Thoracic aorta (tissue), 2 donors: ENCODE results near the gene FEM1B. TPM values are rescaled to one million over a fixed set of nuclear protein-coding genes. Genes with fewer than 3 reads are reported as not detected.

Source experiments
- ATAC-seq: fragments of 150-250 bp; one replicate; pipeline ENCODE4 v1.8.0; 2017; ENCODE audit warnings: low read depth; ENCODE audit not compliant: insufficient number of reproducible peaks, low FRiP score
- DNase-seq: peaks from one replicate; pipeline ENCODE4 v3.0.0-alpha.2; 2020; ENCODE audit warnings: low spot score
- H3K27ac ChIP-seq, 2 donors: fragments of 200-600 bp; sonication (generic); 1 replicate in 1 of 2; 2 replicates in 1 of 2; pipeline ENCODE4 v1.5.1; 2016; ENCODE audit warnings: mild to moderate bottlenecking in 2 of 2, moderate library complexity in 2 of 2
- H3K27me3 ChIP-seq: fragments of 200-600 bp; sonication (generic); replicated peaks from 2 replicates; pipeline ENCODE4 v1.6.0; 2016; ENCODE audit warnings: mild to moderate bottlenecking; ENCODE audit not compliant: insufficient read depth
- H3K36me3 ChIP-seq: fragments of 200-600 bp; sonication (generic); one replicate; pipeline ENCODE4 v1.5.1; 2016
- H3K4me1 ChIP-seq, 2 donors: fragments of 200-600 bp; sonication (generic); 1 replicate in 1 of 2; 2 replicates in 1 of 2; pipeline versions ENCODE4 v1.5.1 to v1.6.0; 2016; ENCODE audit warnings: low read depth in 2 of 2, mild to moderate bottlenecking in 1 of 2; ENCODE audit not compliant: control insufficient read depth in 1 of 2
- H3K4me3 ChIP-seq: fragments of 200-600 bp; sonication (generic); 2 replicates; pipeline ENCODE4 v1.5.1; 2016; ENCODE audit warnings: mild to moderate bottlenecking
- H3K9me3 ChIP-seq: fragments of 200-600 bp; sonication (generic); 2 replicates; pipeline ENCODE4 v1.5.1; 2016
- total RNA-seq, 2 donors: library from RNA; depleted of rRNA; stranded (reverse); fragments of >200 nt; gene quantifications; one replicate each; pipeline versions ENCODE4 v1.1.0 to v1.2.3, GENCODE V29; 2016
- TF ChIP-seq, protein P1 (sequence below): fragments of 200-600 bp; sonication (generic); IDR thresholded peaks from one replicate; pipeline ENCODE4 v1.5.1; 2019; ENCODE audit warnings: antibody characterized with exemption

Gene FEM1B
- total RNA-seq, 2 donors from 2014 or later = 31.1 to 56.2 TPM

DNA sequence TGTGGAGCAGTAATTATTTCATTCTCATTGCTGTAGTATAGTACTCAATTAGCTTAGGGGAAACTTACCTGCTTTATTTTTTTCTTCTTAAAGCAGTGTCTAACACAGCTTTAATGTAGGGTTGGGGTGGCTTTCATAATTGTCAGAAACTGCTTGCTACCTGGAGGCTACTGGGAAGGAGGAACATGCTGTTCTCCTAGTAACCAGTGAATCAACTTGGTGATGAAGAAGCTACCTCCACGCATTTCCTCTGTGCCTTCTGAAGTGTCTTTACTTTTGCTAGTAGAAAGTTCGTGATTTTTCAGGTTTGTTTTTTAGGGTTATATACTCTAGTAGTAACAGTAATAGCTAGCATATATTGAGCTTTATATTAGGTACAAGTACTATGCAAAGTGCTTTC is 11.5 kb downstream of the FEM1B start:
- Histone ChIP-seq H3K4me3 (no peak overlapping the region), H3K36me3 (peaks cover 14% of the 10 kb centered on the region), H3K4me1 (peaks cover 25 to 69% of the 10 kb centered on the region in 2 donors), H3K27me3 (no peaks in the 10 kb centered on the region), H3K9me3 (no peaks in the 10 kb centered on the region), H3K27ac (no peak overlapping the region)
- TF ChIP-seq, protein P1, sequence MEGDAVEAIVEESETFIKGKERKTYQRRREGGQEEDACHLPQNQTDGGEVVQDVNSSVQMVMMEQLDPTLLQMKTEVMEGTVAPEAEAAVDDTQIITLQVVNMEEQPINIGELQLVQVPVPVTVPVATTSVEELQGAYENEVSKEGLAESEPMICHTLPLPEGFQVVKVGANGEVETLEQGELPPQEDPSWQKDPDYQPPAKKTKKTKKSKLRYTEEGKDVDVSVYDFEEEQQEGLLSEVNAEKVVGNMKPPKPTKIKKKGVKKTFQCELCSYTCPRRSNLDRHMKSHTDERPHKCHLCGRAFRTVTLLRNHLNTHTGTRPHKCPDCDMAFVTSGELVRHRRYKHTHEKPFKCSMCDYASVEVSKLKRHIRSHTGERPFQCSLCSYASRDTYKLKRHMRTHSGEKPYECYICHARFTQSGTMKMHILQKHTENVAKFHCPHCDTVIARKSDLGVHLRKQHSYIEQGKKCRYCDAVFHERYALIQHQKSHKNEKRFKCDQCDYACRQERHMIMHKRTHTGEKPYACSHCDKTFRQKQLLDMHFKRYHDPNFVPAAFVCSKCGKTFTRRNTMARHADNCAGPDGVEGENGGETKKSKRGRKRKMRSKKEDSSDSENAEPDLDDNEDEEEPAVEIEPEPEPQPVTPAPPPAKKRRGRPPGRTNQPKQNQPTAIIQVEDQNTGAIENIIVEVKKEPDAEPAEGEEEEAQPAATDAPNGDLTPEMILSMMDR = no peak
- DNase-seq (no peak), ATAC-seq (no peak)

DNA sequence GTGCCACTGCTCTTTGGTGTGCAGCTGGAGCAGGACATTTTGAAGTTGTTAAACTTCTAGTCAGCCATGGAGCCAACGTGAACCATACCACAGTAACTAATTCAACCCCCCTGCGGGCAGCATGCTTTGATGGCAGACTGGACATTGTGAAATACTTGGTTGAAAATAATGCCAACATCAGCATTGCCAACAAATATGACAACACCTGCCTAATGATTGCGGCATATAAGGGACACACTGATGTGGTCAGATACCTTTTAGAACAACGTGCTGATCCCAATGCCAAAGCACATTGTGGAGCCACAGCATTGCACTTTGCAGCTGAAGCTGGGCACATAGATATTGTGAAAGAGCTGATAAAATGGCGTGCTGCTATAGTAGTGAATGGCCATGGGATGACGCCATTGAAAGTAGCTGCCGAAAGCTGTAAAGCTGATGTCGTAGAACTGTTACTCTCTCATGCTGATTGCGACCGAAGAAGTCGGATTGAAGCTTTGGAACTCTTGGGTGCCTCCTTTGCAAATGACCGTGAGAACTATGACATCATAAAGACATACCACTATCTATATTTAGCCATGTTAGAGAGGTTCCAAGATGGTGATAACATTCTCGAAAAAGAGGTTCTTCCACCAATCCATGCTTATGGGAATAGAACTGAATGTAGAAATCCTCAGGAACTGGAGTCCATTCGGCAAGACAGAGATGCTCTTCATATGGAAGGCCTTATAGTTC is 12.2 kb downstream of the FEM1B start:
- H3K4me1 ChIP-seq = peaks cover 25 to 65% of the 10 kb centered on the region in 2 donors
- peaks cover 11% of the 10 kb centered on the region for H3K36me3 ChIP-seq
- ATAC-seq (no peak), DNase-seq (no peak)
- no peaks in the 10 kb centered on the region for H3K27me3 ChIP-seq
- TF ChIP-seq, protein P1 = no peak
- H3K9me3 ChIP-seq = no peaks in the 10 kb centered on the region
- no peak overlapping the region for H3K4me3 ChIP-seq
- H3K27ac ChIP-seq = no peak overlapping the region

DNA sequence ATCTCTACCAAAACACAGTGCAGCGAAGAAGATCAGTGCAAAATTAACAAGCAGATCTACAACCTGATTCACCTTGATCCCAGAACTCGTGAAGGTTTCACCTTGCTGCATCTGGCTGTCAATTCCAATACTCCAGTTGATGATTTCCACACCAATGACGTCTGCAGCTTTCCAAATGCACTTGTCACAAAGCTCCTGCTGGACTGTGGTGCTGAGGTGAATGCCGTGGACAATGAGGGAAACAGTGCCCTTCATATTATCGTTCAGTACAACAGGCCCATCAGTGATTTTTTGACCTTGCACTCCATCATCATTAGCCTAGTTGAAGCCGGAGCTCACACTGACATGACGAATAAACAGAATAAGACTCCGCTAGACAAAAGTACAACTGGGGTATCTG is 13.2 kb downstream of the FEM1B start:
- TF ChIP-seq, protein P1 = no peak
- peaks cover 10% of the 10 kb centered on the region for H3K36me3 ChIP-seq
- ATAC-seq = no peak
- no peak overlapping the region for H3K4me3 ChIP-seq
- no peaks in the 10 kb centered on the region for H3K27me3 ChIP-seq
- no peaks in the 10 kb centered on the region for H3K9me3 ChIP-seq
- no peak for DNase-seq
- peaks cover 21 to 60% of the 10 kb centered on the region in 2 donors for H3K4me1 ChIP-seq
- no peak overlapping the region for H3K27ac ChIP-seq

DNA sequence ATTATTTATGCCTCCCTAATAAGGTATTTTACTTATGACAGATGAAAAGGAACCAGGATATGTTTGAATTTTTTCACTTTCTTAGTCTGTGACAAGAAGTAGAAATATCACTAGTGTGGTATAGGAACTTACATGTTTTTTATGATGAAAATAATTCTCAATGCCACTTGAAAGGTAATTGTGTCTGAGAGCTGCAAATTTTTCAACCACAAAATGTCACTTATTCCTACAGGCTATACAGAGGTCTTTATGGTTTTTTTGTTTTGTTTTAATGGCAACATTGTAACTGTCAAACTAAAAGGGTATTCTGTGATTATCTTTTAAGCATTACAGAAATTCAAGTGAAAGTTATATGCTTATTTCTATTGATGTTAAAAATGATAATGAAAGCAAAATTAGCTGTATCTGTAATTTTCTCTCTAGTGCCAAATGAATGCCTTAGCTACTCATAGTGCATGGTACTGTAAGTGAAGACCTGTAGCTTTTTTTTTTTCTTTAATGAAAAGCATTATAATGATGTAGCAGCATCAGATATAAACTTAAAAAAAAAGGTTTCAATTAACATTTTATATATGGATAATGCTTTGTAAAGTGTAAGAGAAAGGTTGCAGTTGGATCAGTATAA is 14.7 kb downstream of the FEM1B start:
- peaks cover 12 to 48% of the 10 kb centered on the region in 2 donors for H3K4me1 ChIP-seq
- H3K4me3 ChIP-seq = no peak overlapping the region
- TF ChIP-seq, protein P1 = no peak
- DNase-seq (no peak), ATAC-seq (no peak)
- no peak overlapping the region for H3K27ac ChIP-seq
- no peaks in the 10 kb centered on the region for H3K9me3 ChIP-seq
- peaks cover 10% of the 10 kb centered on the region for H3K36me3 ChIP-seq
- no peaks in the 10 kb centered on the region for H3K27me3 ChIP-seq

DNA sequence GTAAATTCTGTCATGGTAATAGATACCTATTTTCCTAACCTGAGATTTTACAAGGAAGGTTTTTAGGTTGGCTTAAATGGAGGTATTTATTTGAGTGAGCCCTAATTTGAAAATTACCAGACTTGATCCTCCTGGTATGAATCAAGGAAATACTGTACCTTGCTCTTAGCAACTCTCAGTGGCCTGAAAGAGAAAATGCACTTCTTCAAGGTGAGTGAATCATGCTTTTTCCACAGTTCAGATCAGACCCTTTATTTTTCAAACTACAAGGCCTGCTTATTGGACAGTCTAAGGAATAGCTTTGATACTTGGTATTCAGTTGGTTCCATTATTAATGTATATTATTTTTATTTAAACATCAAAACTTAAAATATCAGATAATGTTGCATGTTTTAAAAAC is 15.4 kb downstream of the FEM1B start:
- no peak for DNase-seq
- no peak overlapping the region for H3K4me3 ChIP-seq
- H3K9me3 ChIP-seq = no peaks in the 10 kb centered on the region
- H3K4me1 ChIP-seq = peaks cover 11 to 41% of the 10 kb centered on the region in 2 donors
- H3K27me3 ChIP-seq = no peaks in the 10 kb centered on the region
- TF ChIP-seq, protein P1 = no peak
- H3K27ac ChIP-seq = no peak overlapping the region
- H3K36me3 ChIP-seq = peaks cover 16% of the 10 kb centered on the region
- ATAC-seq = no peak
